AG04449 (cell line): ENCODE measurements around the gene RFC2.
"Not testable (repeated sequence)": the region's sequence is repeated elsewhere in the genome, so short reads cannot be mapped to it uniquely, and the experiment has no call there.

Experiments
- CTCF ChIA-PET: fragments of 350-600 bp; formaldehyde crosslinking; extraction: SDS; loops from one replicate; lab custom pipeline; 2021; ENCODE audit warnings: antibody characterized with exemption; lab: Yijun Ruan, JAX
- POLR2A ChIA-PET: fragments of 400-600, 350-600 bp; formaldehyde crosslinking; extraction: SDS; loops from one replicate; lab custom pipeline; 2020; ENCODE audit warnings: antibody characterized with exemption, inconsistent platforms; lab: Yijun Ruan, JAX
- DNase-seq: peaks from one replicate; pipeline ENCODE4 v3.0.0-alpha.2; 2010; ENCODE audit warnings: low read depth, low spot score
- H3K4me3 ChIP-seq: 2 replicates; pipeline ENCODE4 v1.5.1; 2011; ENCODE audit warnings: low read depth, mild to moderate bottlenecking, control low read depth, low read length
- TF ChIP-seq, protein P1 (sequence below): IDR thresholded peaks from one replicate; pipeline ENCODE4 v1.5.1; 2011; ENCODE audit warnings: mild to moderate bottlenecking, moderate library complexity, low read length, control low read depth, inconsistent platforms; ENCODE audit not compliant: insufficient read depth; ENCODE audit errors: missing control alignments

Gene RFC2

DNA sequence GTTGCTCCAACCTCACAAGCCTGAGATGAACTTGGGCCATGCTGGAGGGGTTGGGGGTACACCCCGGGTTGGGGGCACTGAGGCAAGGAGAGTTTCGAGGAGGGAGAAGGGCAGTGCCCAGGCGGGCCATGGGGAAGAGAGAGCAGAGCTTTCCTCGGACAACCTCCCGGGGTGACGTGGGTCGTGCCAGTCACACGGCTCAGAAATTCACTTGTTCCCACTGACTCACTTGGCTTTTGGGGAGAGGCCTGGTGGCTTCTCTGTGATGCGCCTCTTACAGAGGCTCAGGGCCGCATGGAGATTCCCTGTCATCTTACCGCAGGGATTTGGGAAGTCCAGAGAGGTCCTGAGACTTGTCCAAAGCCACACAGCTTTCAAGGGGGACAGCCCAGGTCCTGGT, 41.5 kb downstream of the RFC2 start:
- POLR2A ChIA-PET, result no interaction called here

GRCh38 chr7:74208241-74208640, 46.0 kb downstream of the RFC2 start:
- POLR2A ChIA-PET, DNase-seq, H3K4me3 ChIP-seq: not testable (repeated sequence)
- CTCF ChIA-PET, result interaction anchor here (0.7 to 28.2 kb wide), 8 partner anchors 9 to 188 kb away, joined by 3 to 809 read pairs (median 3); no protein-coding TSS in a partner anchor

More for the DNA sequence above, 41.5 kb downstream of the RFC2 start:
- TF ChIP-seq, protein P1, sequence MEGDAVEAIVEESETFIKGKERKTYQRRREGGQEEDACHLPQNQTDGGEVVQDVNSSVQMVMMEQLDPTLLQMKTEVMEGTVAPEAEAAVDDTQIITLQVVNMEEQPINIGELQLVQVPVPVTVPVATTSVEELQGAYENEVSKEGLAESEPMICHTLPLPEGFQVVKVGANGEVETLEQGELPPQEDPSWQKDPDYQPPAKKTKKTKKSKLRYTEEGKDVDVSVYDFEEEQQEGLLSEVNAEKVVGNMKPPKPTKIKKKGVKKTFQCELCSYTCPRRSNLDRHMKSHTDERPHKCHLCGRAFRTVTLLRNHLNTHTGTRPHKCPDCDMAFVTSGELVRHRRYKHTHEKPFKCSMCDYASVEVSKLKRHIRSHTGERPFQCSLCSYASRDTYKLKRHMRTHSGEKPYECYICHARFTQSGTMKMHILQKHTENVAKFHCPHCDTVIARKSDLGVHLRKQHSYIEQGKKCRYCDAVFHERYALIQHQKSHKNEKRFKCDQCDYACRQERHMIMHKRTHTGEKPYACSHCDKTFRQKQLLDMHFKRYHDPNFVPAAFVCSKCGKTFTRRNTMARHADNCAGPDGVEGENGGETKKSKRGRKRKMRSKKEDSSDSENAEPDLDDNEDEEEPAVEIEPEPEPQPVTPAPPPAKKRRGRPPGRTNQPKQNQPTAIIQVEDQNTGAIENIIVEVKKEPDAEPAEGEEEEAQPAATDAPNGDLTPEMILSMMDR, result no peak
- no peak for DNase-seq
- CTCF ChIA-PET, result interaction anchor here (1.1 to 28.2 kb wide), 3 partner anchors 10 to 184 kb away, joined by 3 to 809 read pairs (median 15); no protein-coding TSS in a partner anchor
- no peak overlapping the region for H3K4me3 ChIP-seq

- H3K4me3 ChIP-seq, result no peak overlapping the region
- ChIA-PET CTCF (interaction anchor here (0.6 to 28.2 kb wide), 14 partner anchors 9 to 203 kb away, joined by 3 to 809 read pairs (median 6); no protein-coding TSS in a partner anchor), POLR2A (no interaction called here)
- TF ChIP-seq, protein P1, result no peak
- no peak for DNase-seq
Measured at GRCh38 chr7:74207586-74207985, 46.6 kb downstream of the RFC2 start.

DNA sequence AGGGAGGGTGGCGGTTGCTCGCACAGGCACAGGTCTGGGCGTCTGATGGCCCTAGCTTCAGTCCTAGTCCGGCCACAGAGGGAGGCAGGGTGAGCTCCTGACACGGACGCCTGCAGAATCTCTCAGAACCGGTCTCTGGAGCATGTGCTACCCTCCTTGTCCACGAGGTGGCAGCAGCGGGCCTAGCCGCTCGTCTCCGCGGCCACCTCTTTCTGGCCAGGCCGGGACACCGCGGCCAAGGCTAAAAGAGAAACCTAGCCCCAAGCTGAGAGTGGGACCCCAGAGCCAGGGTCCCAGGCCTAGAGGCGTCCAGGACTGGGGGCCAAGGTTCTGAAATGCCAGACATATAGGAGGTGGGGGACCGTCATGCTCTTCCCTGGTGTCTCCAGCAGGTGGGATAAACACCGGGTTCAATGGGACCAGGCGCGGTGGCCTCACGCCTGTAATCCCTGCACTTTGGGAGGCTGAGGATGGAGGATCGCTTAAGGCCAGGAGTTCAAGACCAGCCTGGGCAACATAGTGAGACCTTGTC, 47.5 kb downstream of the RFC2 start:
- peak overlapping the region; percentile 38 for H3K4me3 ChIP-seq
- no peak for DNase-seq
- POLR2A ChIA-PET, result interaction anchor here (0.5 to 1.4 kb wide), 3 partner anchors 28 to 194 kb away, joined by 3 read pairs; no protein-coding TSS in a partner anchor
- CTCF ChIA-PET, result interaction anchor here (0.5 to 28.2 kb wide), 51 partner anchors 8 to 352 kb away, joined by 3 to 809 read pairs (median 4); no protein-coding TSS in a partner anchor
- TF ChIP-seq, protein P1, result peak; percentile 86

- not testable (repeated sequence) for H3K4me3 ChIP-seq, DNase-seq
- CTCF ChIA-PET, result interaction anchor here (0.5 to 28.2 kb wide), 51 partner anchors 8 to 351 kb away, joined by 3 to 809 read pairs (median 4); no protein-coding TSS in a partner anchor
- POLR2A ChIA-PET, result interaction anchor here (0.9 to 1.4 kb wide), 2 partner anchors 27 to 195 kb away, joined by 3 read pairs; no protein-coding TSS in a partner anchor
Measured at GRCh38 chr7:74206052-74206451, 48.1 kb downstream of the RFC2 start.

GRCh38 chr7:74203956-74204618, 50.1 kb downstream of the RFC2 start:
- H3K4me3 ChIP-seq, result no peak overlapping the region
- no peak for DNase-seq
- TF ChIP-seq, protein P1, result no peak
- CTCF ChIA-PET, result interaction anchor here (0.9 to 28.2 kb wide), 9 partner anchors 12 to 339 kb away, joined by 3 to 809 read pairs (median 15); no protein-coding TSS in a partner anchor
- POLR2A ChIA-PET, result no interaction called here
